Epithelial cell of esophagus (primary cell): ENCODE results near the gene DMAC2L.
A peak's percentile ranks its signal among the peaks of the same experiment; 100 is the strongest.

Experiments
- DNase-seq: peaks from one replicate; pipeline ENCODE4 v3.0.0; 2010; ENCODE audit warnings: low read depth
- H3K4me3 ChIP-seq: 2 replicates; pipeline ENCODE4 v1.5.1; 2011; ENCODE audit warnings: mild to moderate bottlenecking, low read length, control low read depth
- CTCF ChIP-seq: IDR thresholded peaks from 2 replicates; pipeline ENCODE4 v1.5.1; 2011; ENCODE audit warnings: low read depth, mild to moderate bottlenecking, low read length, control low read depth, inconsistent platforms; ENCODE audit not compliant: insufficient read depth; ENCODE audit errors: missing control alignments

DMAC2L gene

GRCh38 chr14:50311972-50312733 lies at the start of gene DMAC2L, which contains the start of gene L2HGDH:
Gene DMAC2L, plus strand, starts transcription at chr14:50312324. Its CDS starts 9,164 bp downstream, at chr14:50321488.
Gene L2HGDH, minus strand, starts transcription at chr14:50312229. Its CDS starts 79 bp downstream, at chr14:50312150.
- peak within 1 kb of the TSS; percentile 77 for H3K4me3 ChIP-seq
- peak; percentile 93 for DNase-seq
- no peak for TF ChIP-seq CTCF

GRCh38 chr14:50262865-50263264 lies 49.3 kb upstream of the DMAC2L start:
- no peak overlapping the region for H3K4me3 ChIP-seq
- no peak for DNase-seq
- TF ChIP-seq CTCF: no peak

- no peak for TF ChIP-seq CTCF
- DNase-seq: no peak
These were observed 48.8 kb upstream of the DMAC2L start for GRCh38 chr14:50263321-50263720.

GRCh38 chr14:50265029-50265428 lies 47.1 kb upstream of the DMAC2L start:
- no peak for TF ChIP-seq CTCF
- no peak for DNase-seq
- H3K4me3 ChIP-seq: no peak overlapping the region

More at GRCh38 chr14:50263321-50263720, 48.8 kb upstream of the DMAC2L start:
- no peak overlapping the region for H3K4me3 ChIP-seq

GRCh38 chr14:50270932-50271331 lies 41.2 kb upstream of the DMAC2L start:
- no peak for DNase-seq
- H3K4me3 ChIP-seq: no peak overlapping the region
- TF ChIP-seq CTCF: no peak

GRCh38 chr14:50272498-50272897 lies 39.6 kb upstream of the DMAC2L start:
- H3K4me3 ChIP-seq: no peak overlapping the region
- no peak for TF ChIP-seq CTCF
- no peak for DNase-seq

- H3K4me3 ChIP-seq: no peak overlapping the region
- TF ChIP-seq CTCF: no peak
- no peak for DNase-seq
These were observed 26.3 kb upstream of the DMAC2L start for GRCh38 chr14:50285861-50286260.
